ENCODE results near the gene LARGE2.

GRCh38 chr11:45880772-45881570 is 41.5 kb upstream of the LARGE2 start:
- no peak for TF ChIP-seq CTCF (conservative IDR thresholded peaks at IDR 0.05; ENCODE audit: low read depth, low read length)
- no peak for TF ChIP-seq EZH2phosphoT487 (IDR thresholded peaks at IDR 0.05; ENCODE audit: borderline replicate concordance, low read length)
- TF ChIP-seq EZH2 (IDR thresholded peaks at IDR 0.05; ENCODE audit: low read length, unreplicated experiment) = no peak
